ENCODE results near the gene PYM1. TPM values are rescaled to one million over a fixed set of nuclear protein-coding genes. Genes with fewer than 3 reads are reported as not detected.

PYM1 gene
- total RNA-seq, 1 experiment from 2014 or later = 33.6 TPM

GRCh38 chr12:55963760-55964159, 36.1 kb upstream of the PYM1 start:
- intact Hi-C loops (cut with micrococcal nuclease; ENCODE audit: unreplicated experiment) = no loop called here
- CTCF ChIA-PET = no interaction called here
- H3K27me3 Mint-ChIP-seq (ENCODE audit: unreplicated experiment) = no peaks in the 10 kb centered on the region
- H3K36me3 Mint-ChIP-seq (ENCODE audit: insufficient read depth, unreplicated experiment) = peaks cover 22% of the 10 kb centered on the region
- TF ChIP-seq CTCF (IDR thresholded peaks at IDR 0.05; ENCODE audit: unreplicated experiment) = no peak
- no peak overlapping the region for H3K4me3 Mint-ChIP-seq (ENCODE audit: low read depth, unreplicated experiment)
- DNase-seq = no peak
- H3K4me1 Mint-ChIP-seq (ENCODE audit: low read depth, unreplicated experiment) = peaks cover 24% of the 10 kb centered on the region
- BruUV-seq (replicated peaks) = no TSS peak
- no peak overlapping the region for H3K27ac Mint-ChIP-seq (ENCODE audit: unreplicated experiment)
- H3K9me3 Mint-ChIP-seq (ENCODE audit: low read depth, unreplicated experiment) = no peaks in the 10 kb centered on the region

GRCh38 chr12:55957106-55957859, 29.6 kb upstream of the PYM1 start:
- Mint-ChIP-seq H3K27ac (ENCODE audit: unreplicated experiment) (peak overlapping the region; percentile 36), H3K9me3 (ENCODE audit: low read depth, unreplicated experiment) (no peaks in the 10 kb centered on the region), H3K27me3 (ENCODE audit: unreplicated experiment) (no peaks in the 10 kb centered on the region), H3K36me3 (ENCODE audit: insufficient read depth, unreplicated experiment) (peaks cover 14% of the 10 kb centered on the region), H3K4me3 (ENCODE audit: low read depth, unreplicated experiment) (no peak overlapping the region), H3K4me1 (ENCODE audit: low read depth, unreplicated experiment) (peaks cover 31% of the 10 kb centered on the region)
- intact Hi-C loops (cut with micrococcal nuclease; ENCODE audit: unreplicated experiment) = no loop called here
- CTCF ChIA-PET = interaction anchor here (1.4 to 2.8 kb wide), 3 partner anchors 11 to 73 kb away, joined by 3 to 14 read pairs (median 5); partner anchors contain the start of gene RAB5B
- TF ChIP-seq CTCF (IDR thresholded peaks at IDR 0.05; ENCODE audit: unreplicated experiment) = no peak
- peak; percentile 53 for DNase-seq
- BruUV-seq (replicated peaks) = no TSS peak

DNA sequence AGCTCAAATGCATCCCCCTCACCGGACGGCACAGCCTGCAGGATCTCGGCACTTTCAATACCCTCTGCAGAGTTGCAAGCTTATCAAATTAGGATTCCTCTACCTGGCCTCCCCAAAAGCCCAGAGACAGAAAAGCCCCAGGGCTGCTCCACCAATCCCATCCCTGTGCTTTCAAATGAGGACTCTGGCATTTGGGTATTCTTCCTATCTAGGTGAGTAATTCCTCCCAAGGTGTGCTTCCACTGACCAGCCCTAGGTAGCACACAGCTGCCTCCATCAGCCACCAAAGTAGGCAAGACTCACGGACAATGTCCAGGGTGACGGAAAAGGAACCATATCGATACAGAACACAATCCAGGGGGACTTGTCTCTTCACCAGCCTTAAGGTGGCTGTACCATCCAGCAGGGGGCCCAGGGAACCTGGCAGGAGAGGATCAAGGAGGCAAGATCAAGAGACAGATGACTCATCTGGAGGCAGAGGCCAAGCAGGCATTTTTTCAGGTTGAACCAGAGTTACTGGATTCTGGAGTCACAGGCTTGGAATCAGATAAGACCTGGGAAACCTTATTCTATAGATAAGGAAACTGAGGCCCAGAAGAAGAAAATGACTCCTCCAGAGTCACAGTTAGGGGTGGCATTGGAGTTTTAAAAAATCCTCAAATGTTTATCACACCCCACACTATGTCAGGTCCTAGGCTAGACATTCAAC, 28.3 kb upstream of the PYM1 start:
- peaks cover 19% of the 10 kb centered on the region for H3K36me3 Mint-ChIP-seq (ENCODE audit: insufficient read depth, unreplicated experiment)
- intact Hi-C loops (cut with micrococcal nuclease; ENCODE audit: unreplicated experiment) = no loop called here

GRCh38 chr12:55955344-55955743, 27.6 kb upstream of the PYM1 start:
- Mint-ChIP-seq H3K27ac (ENCODE audit: unreplicated experiment) (no peak overlapping the region), H3K4me1 (ENCODE audit: low read depth, unreplicated experiment) (peaks cover 31% of the 10 kb centered on the region), H3K27me3 (ENCODE audit: unreplicated experiment) (no peaks in the 10 kb centered on the region), H3K36me3 (ENCODE audit: insufficient read depth, unreplicated experiment) (peaks cover 19% of the 10 kb centered on the region), H3K4me3 (ENCODE audit: low read depth, unreplicated experiment) (no peak overlapping the region), H3K9me3 (ENCODE audit: low read depth, unreplicated experiment) (no peaks in the 10 kb centered on the region)
- DNase-seq = no peak
- TF ChIP-seq CTCF (IDR thresholded peaks at IDR 0.05; ENCODE audit: unreplicated experiment) = no peak
- intact Hi-C loops (cut with micrococcal nuclease; ENCODE audit: unreplicated experiment) = no loop called here
- BruUV-seq (replicated peaks) = no TSS peak
- CTCF ChIA-PET = interaction anchor here (0.6 to 2.8 kb wide), 4 partner anchors 19 to 132 kb away, joined by 3 to 14 read pairs (median 5); partner anchors contain the start of gene RAB5B

More for the DNA sequence above, 28.3 kb upstream of the PYM1 start:
- BruUV-seq (replicated peaks) = no TSS peak
- Mint-ChIP-seq H3K4me3 (ENCODE audit: low read depth, unreplicated experiment) (no peak overlapping the region), H3K27ac (ENCODE audit: unreplicated experiment) (peak overlapping the region; percentile 79), H3K27me3 (ENCODE audit: unreplicated experiment) (no peaks in the 10 kb centered on the region), H3K4me1 (ENCODE audit: low read depth, unreplicated experiment) (peaks cover 31% of the 10 kb centered on the region), H3K9me3 (ENCODE audit: low read depth, unreplicated experiment) (no peaks in the 10 kb centered on the region)
- peak; percentile 69 for TF ChIP-seq CTCF (IDR thresholded peaks at IDR 0.05; ENCODE audit: unreplicated experiment)
- peak; percentile 90 for DNase-seq
- CTCF ChIA-PET = interaction anchor here (1.2 to 2.8 kb wide), 4 partner anchors 13 to 133 kb away, joined by 3 to 14 read pairs (median 6); partner anchors contain the start of gene RAB5B
